ENCODE data around the gene MRAP2.

GRCh38 chr6:84035484-84035883, 1.9 kb downstream of the MRAP2 start:
- TF ChIP-seq, protein P1, sequence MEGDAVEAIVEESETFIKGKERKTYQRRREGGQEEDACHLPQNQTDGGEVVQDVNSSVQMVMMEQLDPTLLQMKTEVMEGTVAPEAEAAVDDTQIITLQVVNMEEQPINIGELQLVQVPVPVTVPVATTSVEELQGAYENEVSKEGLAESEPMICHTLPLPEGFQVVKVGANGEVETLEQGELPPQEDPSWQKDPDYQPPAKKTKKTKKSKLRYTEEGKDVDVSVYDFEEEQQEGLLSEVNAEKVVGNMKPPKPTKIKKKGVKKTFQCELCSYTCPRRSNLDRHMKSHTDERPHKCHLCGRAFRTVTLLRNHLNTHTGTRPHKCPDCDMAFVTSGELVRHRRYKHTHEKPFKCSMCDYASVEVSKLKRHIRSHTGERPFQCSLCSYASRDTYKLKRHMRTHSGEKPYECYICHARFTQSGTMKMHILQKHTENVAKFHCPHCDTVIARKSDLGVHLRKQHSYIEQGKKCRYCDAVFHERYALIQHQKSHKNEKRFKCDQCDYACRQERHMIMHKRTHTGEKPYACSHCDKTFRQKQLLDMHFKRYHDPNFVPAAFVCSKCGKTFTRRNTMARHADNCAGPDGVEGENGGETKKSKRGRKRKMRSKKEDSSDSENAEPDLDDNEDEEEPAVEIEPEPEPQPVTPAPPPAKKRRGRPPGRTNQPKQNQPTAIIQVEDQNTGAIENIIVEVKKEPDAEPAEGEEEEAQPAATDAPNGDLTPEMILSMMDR (IDR thresholded peaks at IDR 0.05; ENCODE audit: low read length) = no peak
- TF ChIP-seq EZH2 (IDR thresholded peaks at IDR 0.05; ENCODE audit: borderline replicate concordance, low read length) = no peak

Data from OCI-LY1 (cell line).